Astrocyte of the cerebellum (primary cell): ENCODE data around the gene UPP1.
"Not testable (repeated sequence)": the region's sequence is repeated elsewhere in the genome, so short reads cannot be mapped to it uniquely, and the experiment has no call there.

Experiments
- DNase-seq: peaks from one replicate; pipeline ENCODE4 v3.0.0-alpha.2; 2011; ENCODE audit warnings: low read depth
- H3K4me3 ChIP-seq: 2 replicates; pipeline ENCODE4 v1.5.1; 2011; ENCODE audit warnings: mild to moderate bottlenecking, low read depth, low read length, moderate library complexity
- CTCF ChIP-seq: IDR thresholded peaks from 2 replicates; pipeline ENCODE4 v1.5.1; 2012; ENCODE audit warnings: low read length, low read depth, moderate library complexity, mild to moderate bottlenecking; ENCODE audit errors: missing control alignments
- in situ Hi-C: cut with HindIII; loops from 2 replicates; pipeline ENCODE4 v1.10.0; 2017; ENCODE audit warnings: low sequenced_read_pairs

The UPP1 gene

GRCh38 chr7:48147078-48147591, 58.1 kb downstream of the UPP1 start:
- no peak for DNase-seq
- in situ Hi-C loops = no loop called here
- TF ChIP-seq CTCF = no peak

GRCh38 chr7:48147690-48148089, 58.6 kb downstream of the UPP1 start:
- H3K4me3 ChIP-seq, DNase-seq, in situ Hi-C loops: not testable (repeated sequence)

More at GRCh38 chr7:48147078-48147591, 58.1 kb downstream of the UPP1 start:
- no peak overlapping the region for H3K4me3 ChIP-seq

GRCh38 chr7:48148311-48148710, 59.2 kb downstream of the UPP1 start:
- H3K4me3 ChIP-seq = no peak overlapping the region
- DNase-seq = no peak
- TF ChIP-seq CTCF = no peak
- in situ Hi-C loops = no loop called here

GRCh38 chr7:48149058-48149457, 60.0 kb downstream of the UPP1 start:
- DNase-seq = no peak
- TF ChIP-seq CTCF = no peak
- no peak overlapping the region for H3K4me3 ChIP-seq
- in situ Hi-C loops = no loop called here

- H3K4me3 ChIP-seq = no peak overlapping the region
- no peak for TF ChIP-seq CTCF
- no peak for DNase-seq
- in situ Hi-C loops = no loop called here
These were observed 61.0 kb downstream of the UPP1 start for GRCh38 chr7:48150086-48150485.

- TF ChIP-seq CTCF = peak; percentile 84
- in situ Hi-C loops = no loop called here
- no peak for DNase-seq
- no peak overlapping the region for H3K4me3 ChIP-seq
These were observed 65.8 kb downstream of the UPP1 start for GRCh38 chr7:48154792-48155413.
